ENCODE results near the gene SORD. TPM values are rescaled to one million over a fixed set of nuclear protein-coding genes. Genes with fewer than 3 reads are reported as not detected.
"Not testable (repeated sequence)": the region's sequence is repeated elsewhere in the genome, so short reads cannot be mapped to it uniquely, and the experiment has no call there.

SORD gene
- total RNA-seq, 1 donor from 2014 or later = 1.6 TPM

DNA sequence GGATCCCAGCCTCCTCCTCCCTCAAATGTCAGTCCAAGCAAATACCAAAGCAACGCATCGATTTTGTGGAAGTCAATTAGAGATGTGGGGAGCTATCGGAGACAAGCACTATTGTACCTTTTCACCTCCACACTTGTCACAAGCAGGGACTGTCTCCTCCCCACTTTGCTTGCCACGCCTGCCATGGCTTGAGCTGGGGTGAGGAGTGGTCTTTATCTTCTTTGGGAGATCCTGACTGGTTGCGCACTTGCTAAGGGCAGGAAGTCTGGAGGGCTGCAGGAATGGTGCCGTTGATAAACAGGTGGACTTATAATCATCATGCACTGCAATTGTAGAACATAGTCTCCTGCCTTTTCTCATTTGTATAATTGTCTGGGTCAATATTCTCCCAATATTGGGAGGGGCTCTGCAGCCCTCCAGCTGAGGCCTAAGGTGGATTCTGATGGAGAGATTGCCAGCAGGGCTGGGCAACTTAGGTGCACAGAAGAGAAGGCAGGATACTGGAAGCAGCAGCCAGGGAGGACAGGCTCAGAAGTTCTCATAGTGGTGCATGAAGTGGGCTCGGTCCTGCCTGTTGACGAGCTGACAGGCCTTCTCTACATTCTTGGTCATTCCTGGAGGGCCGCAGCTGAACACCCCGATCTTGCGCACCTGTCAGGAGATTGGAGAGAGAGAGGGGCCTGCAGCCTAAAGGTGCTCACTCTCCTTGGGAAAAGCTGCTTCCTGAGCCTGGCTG is 70.8 kb downstream of the SORD start:
- Histone ChIP-seq H3K36me3 (ENCODE audit: control insufficient read depth in 3 of 3, insufficient read depth in 3 of 3, low read length in 3 of 3) (no peaks in the 10 kb centered on the region), H3K9me3 (ENCODE audit: control insufficient read depth in 3 of 3, low read length in 3 of 3) (no peaks in the 10 kb centered on the region), H3K4me3 (ENCODE audit: low read length in 3 of 3) (no peak overlapping the region), H3K27me3 (ENCODE audit: control insufficient read depth in 3 of 3, insufficient read depth in 3 of 3, low read length in 3 of 3) (peaks cover 0 to 2% (median 0%) of the 10 kb centered on the region in 3 donors), H3K27ac (ENCODE audit: low read depth, low read length) (no peak overlapping the region), H3K9ac (ENCODE audit: low read depth in 1 of 3, low read length in 3 of 3) (no peak overlapping the region), H3K4me1 (ENCODE audit: control insufficient read depth in 3 of 3, insufficient read depth in 3 of 3, low read length in 3 of 3) (peaks cover 0 to 3% (median 0%) of the 10 kb centered on the region in 3 donors)

DNA sequence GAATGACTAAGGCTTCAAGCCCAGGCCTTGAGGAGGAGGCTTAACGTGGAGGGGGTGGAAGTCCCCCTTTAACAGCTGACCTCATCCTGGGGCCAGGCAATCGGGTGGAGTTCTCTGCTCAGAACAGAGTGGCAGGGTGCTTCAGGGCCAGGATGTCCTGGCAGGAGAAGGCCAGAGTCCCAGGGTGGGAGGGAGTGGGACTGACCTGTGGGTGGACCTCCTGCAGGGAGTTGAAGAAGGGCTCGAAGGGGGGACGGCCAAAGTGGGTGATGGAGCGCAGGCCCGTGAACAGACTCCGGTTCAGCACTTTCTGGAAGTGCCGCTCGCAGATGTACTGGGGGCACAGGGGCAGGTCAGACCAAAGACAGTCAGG is 71.3 kb downstream of the SORD start:
- no peak overlapping the region for H3K4me3 ChIP-seq (ENCODE audit: low read length in 3 of 3)
- no peak overlapping the region for H3K9ac ChIP-seq (ENCODE audit: low read depth in 1 of 3, low read length in 3 of 3)
- H3K27me3 ChIP-seq (ENCODE audit: control insufficient read depth in 3 of 3, insufficient read depth in 3 of 3, low read length in 3 of 3) = peaks cover 0 to 2% (median 0%) of the 10 kb centered on the region in 3 donors
- H3K4me1 ChIP-seq (ENCODE audit: control insufficient read depth in 3 of 3, insufficient read depth in 3 of 3, low read length in 3 of 3) = peaks cover 0 to 3% (median 0%) of the 10 kb centered on the region in 3 donors
- H3K36me3 ChIP-seq (ENCODE audit: control insufficient read depth in 3 of 3, insufficient read depth in 3 of 3, low read length in 3 of 3) = no peaks in the 10 kb centered on the region
- no peak overlapping the region for H3K27ac ChIP-seq (ENCODE audit: low read depth, low read length)
- H3K9me3 ChIP-seq (ENCODE audit: control insufficient read depth in 3 of 3, low read length in 3 of 3) = no peaks in the 10 kb centered on the region

DNA sequence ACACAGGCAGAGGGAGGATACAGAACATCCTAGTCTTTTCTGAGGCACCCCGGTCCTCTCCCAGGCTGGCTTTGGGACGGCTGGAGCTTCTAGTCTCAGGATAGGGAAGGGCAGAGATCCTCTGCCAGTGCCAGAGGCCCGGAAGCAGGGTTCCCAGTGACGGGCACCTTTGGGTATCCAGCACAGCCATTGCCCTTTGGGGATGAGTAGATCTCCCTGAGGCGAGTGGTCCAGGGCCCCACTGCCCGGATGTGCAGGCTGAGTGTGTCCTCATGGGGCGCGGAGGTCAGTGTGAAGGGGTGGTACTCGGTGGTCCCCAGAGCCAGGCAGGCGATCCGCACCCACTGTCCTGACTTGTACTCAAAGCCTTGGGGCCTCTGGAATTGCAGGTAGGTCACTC is 72.7 kb downstream of the SORD start:
- Histone ChIP-seq H3K27me3 (ENCODE audit: control insufficient read depth in 3 of 3, insufficient read depth in 3 of 3, low read length in 3 of 3) (peaks cover 0 to 4% (median 2%) of the 10 kb centered on the region in 3 donors), H3K4me1 (ENCODE audit: control insufficient read depth in 3 of 3, insufficient read depth in 3 of 3, low read length in 3 of 3) (peaks cover 0 to 3% (median 0%) of the 10 kb centered on the region in 3 donors), H3K4me3 (ENCODE audit: low read length in 3 of 3) (no peak overlapping the region)

DNA sequence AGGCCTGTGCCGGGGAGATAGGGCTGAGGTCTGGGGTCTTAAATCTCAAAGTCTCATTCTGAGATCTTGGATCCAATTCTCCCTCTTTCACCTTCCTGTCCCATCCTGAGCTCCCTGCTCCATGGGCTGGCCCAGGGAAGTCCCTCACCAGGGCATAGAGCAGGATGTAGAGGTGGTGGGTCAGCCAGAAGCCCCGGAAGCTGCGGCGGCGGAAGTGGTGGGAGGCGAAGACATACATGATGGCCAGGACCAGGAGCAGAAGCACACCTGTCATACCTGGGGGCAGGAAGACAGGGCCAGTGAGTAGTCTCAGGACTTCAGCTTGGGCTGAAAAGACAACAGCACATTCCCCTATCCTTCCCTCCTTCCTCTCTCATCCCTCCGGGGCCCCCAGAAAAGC is 74.5 kb downstream of the SORD start:
- Histone ChIP-seq H3K27me3 (ENCODE audit: control insufficient read depth in 3 of 3, insufficient read depth in 3 of 3, low read length in 3 of 3) (peaks cover 3 to 4% (median 4%) of the 10 kb centered on the region in 3 donors), H3K27ac (ENCODE audit: low read depth, low read length) (no peak overlapping the region), H3K9me3 (ENCODE audit: control insufficient read depth in 3 of 3, low read length in 3 of 3) (no peaks in the 10 kb centered on the region), H3K4me3 (ENCODE audit: low read length in 3 of 3) (no peak overlapping the region), H3K9ac (ENCODE audit: low read depth in 1 of 3, low read length in 3 of 3) (no peak overlapping the region), H3K36me3 (ENCODE audit: control insufficient read depth in 3 of 3, insufficient read depth in 3 of 3, low read length in 3 of 3) (no peaks in the 10 kb centered on the region), H3K4me1 (ENCODE audit: control insufficient read depth in 3 of 3, insufficient read depth in 3 of 3, low read length in 3 of 3) (no peaks in the 10 kb centered on the region)

More for the DNA sequence above, 72.7 kb downstream of the SORD start:
- Histone ChIP-seq H3K9ac (ENCODE audit: low read depth in 1 of 3, low read length in 3 of 3) (no peak overlapping the region), H3K36me3 (ENCODE audit: control insufficient read depth in 3 of 3, insufficient read depth in 3 of 3, low read length in 3 of 3) (no peaks in the 10 kb centered on the region), H3K27ac (ENCODE audit: low read depth, low read length) (no peak overlapping the region), H3K9me3 (ENCODE audit: control insufficient read depth in 3 of 3, low read length in 3 of 3) (no peaks in the 10 kb centered on the region)

DNA sequence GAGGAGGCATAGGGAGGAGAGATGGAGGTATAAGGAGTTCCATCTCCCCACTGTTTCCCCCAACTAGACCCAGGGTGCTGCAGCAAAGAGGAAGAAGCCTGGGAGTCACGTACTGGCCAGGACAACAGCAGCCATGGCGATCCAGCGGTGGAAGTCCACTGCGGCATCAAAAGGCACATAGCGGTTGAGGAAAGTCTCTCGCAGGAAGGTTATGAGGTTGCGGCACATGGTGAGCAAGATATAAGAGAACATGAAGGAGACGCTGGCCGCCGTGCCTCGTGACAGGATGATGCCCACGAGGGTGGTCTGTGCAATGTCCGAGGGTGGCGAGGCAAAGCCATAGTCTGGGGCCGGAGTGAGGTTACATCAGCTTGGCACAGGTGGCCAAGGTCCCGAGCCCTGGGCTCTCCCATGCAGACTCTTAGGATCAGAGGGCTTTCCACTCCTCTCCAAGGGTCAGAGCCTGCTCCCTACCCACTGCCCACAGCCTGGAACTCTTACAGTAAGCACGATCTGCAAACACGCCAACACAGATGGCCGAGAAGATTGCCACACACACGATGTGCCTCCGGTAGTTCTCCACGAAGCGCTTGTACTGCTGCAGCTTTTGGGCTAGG is 76.7 kb downstream of the SORD start:
- Histone ChIP-seq H3K27me3 (ENCODE audit: control insufficient read depth in 3 of 3, insufficient read depth in 3 of 3, low read length in 3 of 3) (peaks cover 4% of the 10 kb centered on the region in 3 donors), H3K4me3 (ENCODE audit: low read length in 3 of 3) (no peak overlapping the region), H3K9ac (ENCODE audit: low read depth in 1 of 3, low read length in 3 of 3) (no peak overlapping the region), H3K36me3 (ENCODE audit: control insufficient read depth in 3 of 3, insufficient read depth in 3 of 3, low read length in 3 of 3) (no peaks in the 10 kb centered on the region), H3K27ac (ENCODE audit: low read depth, low read length) (no peak overlapping the region), H3K9me3 (ENCODE audit: control insufficient read depth in 3 of 3, low read length in 3 of 3) (no peaks in the 10 kb centered on the region), H3K4me1 (ENCODE audit: control insufficient read depth in 3 of 3, insufficient read depth in 3 of 3, low read length in 3 of 3) (no peaks in the 10 kb centered on the region)

DNA sequence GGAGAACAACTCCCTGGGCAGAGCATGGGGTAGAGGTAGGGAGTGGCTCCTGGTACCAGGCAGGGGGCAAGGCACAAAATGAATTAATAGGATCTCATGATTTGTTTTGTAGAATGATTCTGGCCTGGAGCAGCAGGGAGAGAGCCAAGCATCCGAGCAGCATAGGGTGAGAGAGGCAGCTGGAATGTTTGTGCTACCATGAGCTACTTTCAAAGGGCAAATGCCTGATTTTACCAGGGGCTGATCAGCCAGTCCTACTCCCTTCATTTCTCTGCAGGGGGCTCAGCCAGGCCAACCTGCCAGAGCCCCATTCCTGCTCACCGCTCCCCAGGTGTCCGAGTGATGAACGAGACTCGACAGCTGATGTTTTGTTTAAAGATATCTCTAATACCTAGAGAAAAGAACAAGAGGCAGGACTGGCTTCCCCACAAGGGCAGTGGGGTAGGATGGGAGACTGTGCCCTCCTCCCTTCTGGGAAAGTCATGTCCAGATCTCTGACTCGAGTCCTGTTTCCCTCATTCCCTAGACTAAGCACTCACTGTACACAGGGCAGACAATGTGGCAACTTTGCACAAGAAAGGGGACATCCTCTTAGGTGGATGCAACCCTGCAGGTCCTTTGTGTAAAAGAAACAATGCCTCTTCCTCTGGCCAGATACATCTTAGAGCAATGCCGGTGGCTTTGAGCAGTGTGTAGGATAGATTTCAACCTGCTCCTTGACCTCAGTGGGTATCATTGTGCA is 78.1 kb downstream of the SORD start:
- Histone ChIP-seq H3K4me3 (ENCODE audit: low read length in 3 of 3) (no peak overlapping the region), H3K27ac (ENCODE audit: low read depth, low read length) (no peak overlapping the region), H3K9ac (ENCODE audit: low read depth in 1 of 3, low read length in 3 of 3) (no peak overlapping the region), H3K9me3 (ENCODE audit: control insufficient read depth in 3 of 3, low read length in 3 of 3) (no peaks in the 10 kb centered on the region), H3K36me3 (ENCODE audit: control insufficient read depth in 3 of 3, insufficient read depth in 3 of 3, low read length in 3 of 3) (no peaks in the 10 kb centered on the region), H3K4me1 (ENCODE audit: control insufficient read depth in 3 of 3, insufficient read depth in 3 of 3, low read length in 3 of 3) (no peaks in the 10 kb centered on the region), H3K27me3 (ENCODE audit: control insufficient read depth in 3 of 3, insufficient read depth in 3 of 3, low read length in 3 of 3) (peaks cover 4% of the 10 kb centered on the region in 3 donors)

DNA sequence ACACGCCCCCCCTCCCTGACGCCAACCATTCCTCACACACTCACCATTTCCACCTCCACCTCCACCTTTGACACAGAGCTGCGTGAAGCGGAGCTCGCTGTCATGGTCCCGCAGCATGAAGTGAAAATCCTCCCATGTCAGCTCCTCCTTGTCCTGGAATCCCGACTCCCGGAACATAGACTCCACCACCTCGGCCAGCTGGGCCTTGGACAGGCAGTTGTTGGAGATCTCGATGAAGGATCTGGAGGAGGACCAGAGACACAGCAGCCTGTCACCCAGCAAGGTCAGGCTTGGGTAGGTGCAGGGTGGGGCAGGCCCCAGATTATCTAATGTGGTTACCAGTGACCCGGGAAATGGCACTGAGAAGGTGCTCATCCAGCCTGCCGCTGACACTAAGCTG is 78.8 kb downstream of the SORD start:
- H3K9ac ChIP-seq (ENCODE audit: low read depth in 1 of 3, low read length in 3 of 3) = no peak overlapping the region
- no peaks in the 10 kb centered on the region for H3K36me3 ChIP-seq (ENCODE audit: control insufficient read depth in 3 of 3, insufficient read depth in 3 of 3, low read length in 3 of 3)
- no peaks in the 10 kb centered on the region for H3K4me1 ChIP-seq (ENCODE audit: control insufficient read depth in 3 of 3, insufficient read depth in 3 of 3, low read length in 3 of 3)
- peaks cover 4% of the 10 kb centered on the region in 3 donors for H3K27me3 ChIP-seq (ENCODE audit: control insufficient read depth in 3 of 3, insufficient read depth in 3 of 3, low read length in 3 of 3)
- H3K27ac ChIP-seq (ENCODE audit: low read depth, low read length) = no peak overlapping the region
- H3K9me3 ChIP-seq (ENCODE audit: control insufficient read depth in 3 of 3, low read length in 3 of 3) = no peaks in the 10 kb centered on the region
- no peak overlapping the region for H3K4me3 ChIP-seq (ENCODE audit: low read length in 3 of 3)

DNA sequence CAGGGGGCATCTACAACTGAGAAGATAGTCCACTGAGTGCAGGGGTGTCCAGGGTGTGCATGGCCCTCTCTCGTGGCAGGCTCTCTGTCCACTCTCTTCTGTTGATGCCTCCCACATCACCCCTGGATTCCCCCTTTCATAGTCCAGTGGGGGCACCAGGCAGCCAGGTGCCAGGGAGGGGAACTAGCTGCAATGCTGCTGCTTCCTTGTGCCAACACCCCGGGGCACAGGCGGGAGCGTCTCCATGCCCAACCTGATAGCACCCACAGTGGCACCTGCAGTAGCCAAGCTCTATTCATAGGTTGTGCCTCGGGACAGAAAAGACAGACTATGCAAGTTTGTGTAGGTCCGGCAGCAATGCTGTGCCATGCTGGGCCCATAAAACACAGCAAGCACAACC is 79.2 kb downstream of the SORD start:
- Histone ChIP-seq H3K4me1 (ENCODE audit: control insufficient read depth in 3 of 3, insufficient read depth in 3 of 3, low read length in 3 of 3) (no peaks in the 10 kb centered on the region), H3K4me3 (ENCODE audit: low read length in 3 of 3) (no peak overlapping the region), H3K36me3 (ENCODE audit: control insufficient read depth in 3 of 3, insufficient read depth in 3 of 3, low read length in 3 of 3) (no peaks in the 10 kb centered on the region)

DNA sequence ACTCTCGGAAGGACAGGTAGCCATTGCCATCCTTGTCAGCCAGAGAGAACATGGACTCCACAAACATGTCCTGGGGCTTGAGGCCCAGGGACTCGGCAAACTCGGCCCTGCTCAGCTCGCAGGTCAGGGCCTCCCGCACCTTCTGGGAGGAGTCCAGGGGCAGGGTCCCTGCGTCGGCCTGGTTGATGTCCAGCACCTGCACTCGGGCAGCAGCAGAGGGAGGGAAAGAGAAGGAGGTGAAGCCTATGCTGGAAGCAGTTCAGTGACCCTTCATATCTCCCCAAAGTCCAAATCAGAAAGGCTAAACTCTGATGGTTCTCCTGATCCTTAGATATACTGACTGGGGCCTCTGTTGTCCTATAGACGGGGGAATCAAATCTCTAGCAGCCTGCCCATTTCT is 81.2 kb downstream of the SORD start:
- H3K9me3 ChIP-seq (ENCODE audit: control insufficient read depth in 3 of 3, low read length in 3 of 3); H3K9ac ChIP-seq (ENCODE audit: low read depth in 1 of 3, low read length in 3 of 3); H3K4me3 ChIP-seq (ENCODE audit: low read length in 3 of 3); H3K27ac ChIP-seq (ENCODE audit: low read depth, low read length); H3K4me1 ChIP-seq (ENCODE audit: control insufficient read depth in 3 of 3, insufficient read depth in 3 of 3, low read length in 3 of 3); H3K36me3 ChIP-seq (ENCODE audit: control insufficient read depth in 3 of 3, insufficient read depth in 3 of 3, low read length in 3 of 3): not testable (repeated sequence)
- H3K27me3 ChIP-seq (ENCODE audit: control insufficient read depth in 3 of 3, insufficient read depth in 3 of 3, low read length in 3 of 3) = peaks cover 15 to 16% (median 15%) of the 10 kb centered on the region in 3 donors

More for the DNA sequence above, 79.2 kb downstream of the SORD start:
- H3K27ac ChIP-seq (ENCODE audit: low read depth, low read length) = no peak overlapping the region
- H3K27me3 ChIP-seq (ENCODE audit: control insufficient read depth in 3 of 3, insufficient read depth in 3 of 3, low read length in 3 of 3) = peaks cover 4% of the 10 kb centered on the region in 3 donors
- no peak overlapping the region for H3K9ac ChIP-seq (ENCODE audit: low read depth in 1 of 3, low read length in 3 of 3)
- no peaks in the 10 kb centered on the region for H3K9me3 ChIP-seq (ENCODE audit: control insufficient read depth in 3 of 3, low read length in 3 of 3)

DNA sequence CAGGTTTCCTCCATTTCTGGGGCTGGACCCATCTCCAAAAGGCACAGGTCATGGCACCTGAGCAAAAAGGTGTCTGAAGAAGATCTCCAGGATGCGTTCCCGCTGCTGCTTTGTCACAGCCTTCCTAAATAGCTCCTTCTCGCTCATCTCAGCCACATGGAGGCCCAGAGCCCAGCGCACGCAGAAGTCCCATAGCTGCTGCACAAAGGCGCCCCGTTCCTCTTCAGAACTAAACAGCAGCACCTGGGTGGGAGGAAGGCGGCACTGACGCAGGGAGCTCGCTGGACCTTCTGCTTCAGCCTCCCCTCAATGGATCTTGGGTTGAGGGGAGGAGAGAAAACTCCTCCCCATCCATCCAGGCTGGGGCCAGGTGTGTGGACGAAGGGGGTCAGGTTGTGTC is 82.6 kb downstream of the SORD start:
- no peaks in the 10 kb centered on the region for H3K4me1 ChIP-seq (ENCODE audit: control insufficient read depth in 3 of 3, insufficient read depth in 3 of 3, low read length in 3 of 3)
- peaks cover 26 to 29% (median 29%) of the 10 kb centered on the region in 3 donors for H3K27me3 ChIP-seq (ENCODE audit: control insufficient read depth in 3 of 3, insufficient read depth in 3 of 3, low read length in 3 of 3)
- no peaks in the 10 kb centered on the region for H3K36me3 ChIP-seq (ENCODE audit: control insufficient read depth in 3 of 3, insufficient read depth in 3 of 3, low read length in 3 of 3)
- H3K9me3 ChIP-seq (ENCODE audit: control insufficient read depth in 3 of 3, low read length in 3 of 3) = no peaks in the 10 kb centered on the region
- H3K4me3 ChIP-seq (ENCODE audit: low read length in 3 of 3) = no peak overlapping the region
- H3K9ac ChIP-seq (ENCODE audit: low read depth in 1 of 3, low read length in 3 of 3) = no peak overlapping the region
- H3K27ac ChIP-seq (ENCODE audit: low read depth, low read length) = no peak overlapping the region

All from skeletal muscle tissue (tissue), 4 donors.